DOHH2 (cell line): ENCODE results near the gene LAMA5.

Experiments used
- H3F3A ChIP-seq: fragments of 200-600 bp; sonication (generic), shearing (Covaris generic); 2 replicates; pipeline ENCODE4 v1.6.0; 2016; ENCODE audit warnings: antibody characterized with exemption, mild to moderate bottlenecking; ENCODE audit not compliant: control insufficient read depth, insufficient read depth
- H3K27ac ChIP-seq: fragments of 200-600 bp; sonication (generic); 2 replicates; pipeline ENCODE4 v1.5.1; 2014; ENCODE audit warnings: low read depth, mild to moderate bottlenecking, low read length, moderate library complexity
- H3K27me3 ChIP-seq: fragments of 200-600 bp; sonication (generic); 2 replicates; pipeline ENCODE4 v1.6.1; 2014; ENCODE audit warnings: mild to moderate bottlenecking, low read length, mixed read lengths; ENCODE audit not compliant: control insufficient read depth
- H3K36me3 ChIP-seq: fragments of 200-600 bp; sonication (generic); 2 replicates; pipeline ENCODE4 v1.6.1; 2014; ENCODE audit warnings: mild to moderate bottlenecking, low read length, moderate library complexity, mixed read lengths; ENCODE audit not compliant: control insufficient read depth
- H3K4me1 ChIP-seq: fragments of 200-600 bp; sonication (generic); 2 replicates; pipeline ENCODE4 v1.6.1; 2014; ENCODE audit warnings: mild to moderate bottlenecking, low read length, mixed read lengths; ENCODE audit not compliant: control insufficient read depth
- H3K4me2 ChIP-seq: fragments of 200-600 bp; sonication (generic); 2 replicates; pipeline ENCODE4 v1.6.0; 2014; ENCODE audit warnings: mild to moderate bottlenecking, low read length, moderate library complexity
- H3K4me3 ChIP-seq: fragments of 200-600 bp; sonication (generic); 2 replicates; pipeline ENCODE4 v1.5.1; 2014; ENCODE audit warnings: mild to moderate bottlenecking, low read length, mixed read lengths
- H3K79me2 ChIP-seq: fragments of 200-600 bp; sonication (generic); 2 replicates; pipeline ENCODE4 v1.6.1; 2014; ENCODE audit warnings: mild to moderate bottlenecking, low read length, mixed read lengths; ENCODE audit not compliant: control insufficient read depth
- H3K9me2 ChIP-seq: fragments of 200-600 bp; sonication (generic); replicated peaks from 2 replicates; pipeline ENCODE4 v1.6.1; 2014; ENCODE audit warnings: mild to moderate bottlenecking, low read length, mixed read lengths; ENCODE audit not compliant: control insufficient read depth
- H3K9me3 ChIP-seq: fragments of 200-600 bp; sonication (generic); 2 replicates; pipeline ENCODE4 v1.6.1; 2014; ENCODE audit warnings: antibody characterized with exemption, low read length, mixed read lengths; ENCODE audit not compliant: control insufficient read depth, insufficient read depth
- H4K20me1 ChIP-seq: fragments of 200-600 bp; sonication (generic); 2 replicates; pipeline ENCODE4 v1.6.0; 2014; ENCODE audit warnings: low read depth, mild to moderate bottlenecking, antibody characterized with exemption, low read length, moderate library complexity; ENCODE audit not compliant: control insufficient read depth, insufficient read depth
- EZH2phosphoT487 ChIP-seq: fragments of 200-600 bp; sonication (generic); IDR thresholded peaks from 2 replicates; pipeline ENCODE4 v1.6.1; 2017; ENCODE audit warnings: borderline replicate concordance, mild to moderate bottlenecking, antibody characterized with exemption, low read length, moderate library complexity, mixed read lengths
- TF ChIP-seq, protein P1 (sequence below): fragments of 200-600 bp; sonication (generic); IDR thresholded peaks from one replicate; pipeline ENCODE4 v1.5.1; 2014; ENCODE audit warnings: antibody characterized with exemption, mild to moderate bottlenecking, low read depth, low read length; ENCODE audit not compliant: poor library complexity, severe bottlenecking

Gene LAMA5

DNA sequence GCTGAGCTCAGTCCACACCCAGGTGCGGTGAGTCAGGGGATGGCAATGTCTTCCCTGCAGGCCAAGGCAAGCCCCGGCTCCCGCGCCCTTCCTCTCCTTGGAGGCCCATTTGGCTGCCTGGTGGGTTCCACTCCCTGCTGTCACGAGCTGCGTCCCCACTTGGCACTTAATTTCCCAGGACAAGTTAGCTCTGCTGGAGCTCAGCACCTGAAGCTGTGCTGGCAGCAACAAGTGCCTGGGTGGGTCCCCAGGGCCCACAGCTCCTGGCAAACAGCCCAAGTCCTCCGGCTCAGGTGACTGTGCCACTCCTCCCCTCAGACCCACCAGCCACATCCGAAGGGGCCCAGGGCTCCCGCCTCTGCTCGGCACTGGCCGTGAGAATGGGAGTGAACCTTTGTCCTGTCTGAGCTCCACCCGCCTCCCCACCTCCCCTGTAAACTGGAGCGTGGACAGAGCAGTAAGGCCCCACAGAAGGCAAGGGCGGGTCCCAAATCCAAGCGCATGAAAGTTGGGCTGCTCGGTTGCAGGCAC is 16.9 kb downstream of the LAMA5 start:
- Histone ChIP-seq H3K4me1 (peaks cover 6% of the 10 kb centered on the region), H3K79me2 (no peaks in the 10 kb centered on the region)

GRCh38 chr20:62349556-62350097 is 17.5 kb downstream of the LAMA5 start:
- no peaks in the 10 kb centered on the region for H3K27me3 ChIP-seq
- H4K20me1 ChIP-seq = no peaks in the 10 kb centered on the region
- H3K4me2 ChIP-seq = no peak overlapping the region
- no peaks in the 10 kb centered on the region for H3K9me2 ChIP-seq
- H3K36me3 ChIP-seq = peaks cover 3% of the 10 kb centered on the region
- no peak overlapping the region for H3K4me3 ChIP-seq
- no peak for TF ChIP-seq EZH2phosphoT487
- TF ChIP-seq, protein P1, sequence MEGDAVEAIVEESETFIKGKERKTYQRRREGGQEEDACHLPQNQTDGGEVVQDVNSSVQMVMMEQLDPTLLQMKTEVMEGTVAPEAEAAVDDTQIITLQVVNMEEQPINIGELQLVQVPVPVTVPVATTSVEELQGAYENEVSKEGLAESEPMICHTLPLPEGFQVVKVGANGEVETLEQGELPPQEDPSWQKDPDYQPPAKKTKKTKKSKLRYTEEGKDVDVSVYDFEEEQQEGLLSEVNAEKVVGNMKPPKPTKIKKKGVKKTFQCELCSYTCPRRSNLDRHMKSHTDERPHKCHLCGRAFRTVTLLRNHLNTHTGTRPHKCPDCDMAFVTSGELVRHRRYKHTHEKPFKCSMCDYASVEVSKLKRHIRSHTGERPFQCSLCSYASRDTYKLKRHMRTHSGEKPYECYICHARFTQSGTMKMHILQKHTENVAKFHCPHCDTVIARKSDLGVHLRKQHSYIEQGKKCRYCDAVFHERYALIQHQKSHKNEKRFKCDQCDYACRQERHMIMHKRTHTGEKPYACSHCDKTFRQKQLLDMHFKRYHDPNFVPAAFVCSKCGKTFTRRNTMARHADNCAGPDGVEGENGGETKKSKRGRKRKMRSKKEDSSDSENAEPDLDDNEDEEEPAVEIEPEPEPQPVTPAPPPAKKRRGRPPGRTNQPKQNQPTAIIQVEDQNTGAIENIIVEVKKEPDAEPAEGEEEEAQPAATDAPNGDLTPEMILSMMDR = no peak
- H3K27ac ChIP-seq = no peak overlapping the region
- no peaks in the 10 kb centered on the region for H3K9me3 ChIP-seq
- H3K79me2 ChIP-seq = no peaks in the 10 kb centered on the region
- peaks cover 11% of the 10 kb centered on the region for H3K4me1 ChIP-seq
- no peaks in the 10 kb centered on the region for H3F3A ChIP-seq

More for the DNA sequence above, 16.9 kb downstream of the LAMA5 start:
- H3K36me3 ChIP-seq = peaks cover 3% of the 10 kb centered on the region
- H3K27ac ChIP-seq = no peak overlapping the region
- H3K4me3 ChIP-seq = no peak overlapping the region
- H3K9me3 ChIP-seq = no peaks in the 10 kb centered on the region
- H3K27me3 ChIP-seq = no peaks in the 10 kb centered on the region
- H3F3A ChIP-seq = no peaks in the 10 kb centered on the region
- no peak overlapping the region for H3K4me2 ChIP-seq
- TF ChIP-seq, protein P1 = no peak
- no peak for TF ChIP-seq EZH2phosphoT487
- no peaks in the 10 kb centered on the region for H3K9me2 ChIP-seq
- H4K20me1 ChIP-seq = no peaks in the 10 kb centered on the region

- TF ChIP-seq EZH2phosphoT487 = no peak
- TF ChIP-seq, protein P1 = no peak
- no peaks in the 10 kb centered on the region for H3K27me3 ChIP-seq
- peaks cover 3% of the 10 kb centered on the region for H3K36me3 ChIP-seq
- H3K4me3 ChIP-seq = no peak overlapping the region
- H4K20me1 ChIP-seq = no peaks in the 10 kb centered on the region
- H3K27ac ChIP-seq = no peak overlapping the region
- no peaks in the 10 kb centered on the region for H3F3A ChIP-seq
- H3K4me2 ChIP-seq = no peak overlapping the region
- H3K79me2 ChIP-seq = no peaks in the 10 kb centered on the region
- no peaks in the 10 kb centered on the region for H3K9me3 ChIP-seq
- H3K9me2 ChIP-seq = no peaks in the 10 kb centered on the region
- H3K4me1 ChIP-seq = peaks cover 20% of the 10 kb centered on the region
These were observed 18.5 kb downstream of the LAMA5 start for GRCh38 chr20:62348604-62349003.
